ENCODE results near the gene ICA1. TPM values are rescaled to one million over a fixed set of nuclear protein-coding genes. Genes with fewer than 3 reads are reported as not detected.

ICA1 gene
- total and polyA plus RNA-seq, 2 donors (not counting 3 experiments of a cell fraction or from before 2014, with no cell fraction given), result 19.0 to 47.1 TPM

DNA sequence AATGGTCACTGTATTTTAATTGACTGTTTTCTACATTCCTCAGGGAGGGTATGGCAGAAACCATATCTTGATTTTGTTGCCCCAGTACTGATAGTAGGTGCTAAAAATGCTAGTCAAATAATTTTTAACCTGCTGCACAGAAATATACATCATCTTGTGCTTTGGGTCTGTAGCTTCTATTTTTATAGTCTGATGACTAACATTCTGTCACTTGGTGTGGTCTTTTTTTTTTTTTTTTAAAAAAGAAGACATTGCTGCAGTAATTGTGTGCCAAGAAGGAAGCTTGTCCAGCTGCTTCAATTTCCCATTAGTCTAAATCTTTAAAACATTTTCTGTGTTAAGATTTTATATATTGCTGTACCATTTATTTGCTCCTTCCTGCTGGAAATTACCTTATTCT is 83.6 kb downstream of the ICA1 start:
- dilution Hi-C loops (cut with MboI; ENCODE audit: extremely low pct_ligation_motif_present, low sequenced_read_pairs) (no loop called here), intact Hi-C loops (cut with micrococcal nuclease) (no loop called here)
- H3K27me3 ChIP-seq (ENCODE audit: control insufficient read depth in 2 of 2, insufficient read depth in 2 of 2, low read length in 2 of 2), result no peaks in the 10 kb centered on the region
- no peaks in the 10 kb centered on the region for H3K36me3 ChIP-seq (ENCODE audit: control insufficient read depth in 2 of 2, extremely low read depth in 1 of 2, insufficient read depth in 2 of 2, low read length in 2 of 2)
- ChIA-PET POLR2A (interaction anchor here (1.2 kb wide), 1 partner anchor 1079 kb away, joined by 3 read pairs; no protein-coding TSS in a partner anchor), CTCF (interaction anchor here (0.9 to 1.9 kb wide), 6 partner anchors 9 to 583 kb away, joined by 3 to 9 read pairs (median 4); no protein-coding TSS in a partner anchor)
- FAIRE-seq, result no peak
- no peak overlapping the region for H3K4me2 ChIP-seq (ENCODE audit: insufficient read depth, low read length)
- no peaks in the 10 kb centered on the region for H4K20me1 ChIP-seq (replicated peaks; ENCODE audit: control insufficient read depth, extremely low read depth, insufficient read depth, low read length)
- no peaks in the 10 kb centered on the region for H3K9me1 ChIP-seq (replicated peaks; ENCODE audit: control insufficient read depth, extremely low read depth, insufficient read depth, low read length)
- H3K4me1 ChIP-seq (ENCODE audit: control insufficient read depth, extremely low read depth, insufficient read depth, low read length), result peaks cover 14% of the 10 kb centered on the region
- no TSS peak for BruUV-seq (replicated peaks)
- peak; percentile 39 for DNase-seq (ENCODE audit: low read depth, low spot score)
- H3K9ac ChIP-seq (replicated peaks; ENCODE audit: extremely low read depth, insufficient read depth, low read length), result no peak overlapping the region
- no peak overlapping the region for H2AFZ ChIP-seq (ENCODE audit: low read depth, low read length)
- H3K79me2 ChIP-seq (ENCODE audit: control insufficient read depth, insufficient read depth, low read length), result no peaks in the 10 kb centered on the region
- H3K27ac ChIP-seq (ENCODE audit: insufficient read depth, low read depth, low read length), result no peak overlapping the region
- H3K4me3 ChIP-seq (replicated peaks in 1 of 3; ENCODE audit: insufficient read depth in 1 of 3, low read depth in 1 of 3, low read length in 3 of 3), result no peak overlapping the region
- TF ChIP-seq FOS (IDR thresholded peaks at IDR 0.05; ENCODE audit: borderline replicate concordance, insufficient read depth, low read length), result peak; percentile 46
- TF ChIP-seq JUN (IDR thresholded peaks at IDR 0.05; ENCODE audit: borderline replicate concordance, insufficient read depth, insufficient read length, low read depth), result no peak
- H3K9me3 ChIP-seq (replicated peaks; ENCODE audit: control insufficient read depth, insufficient read depth, low read length), result no peaks in the 10 kb centered on the region

DNA sequence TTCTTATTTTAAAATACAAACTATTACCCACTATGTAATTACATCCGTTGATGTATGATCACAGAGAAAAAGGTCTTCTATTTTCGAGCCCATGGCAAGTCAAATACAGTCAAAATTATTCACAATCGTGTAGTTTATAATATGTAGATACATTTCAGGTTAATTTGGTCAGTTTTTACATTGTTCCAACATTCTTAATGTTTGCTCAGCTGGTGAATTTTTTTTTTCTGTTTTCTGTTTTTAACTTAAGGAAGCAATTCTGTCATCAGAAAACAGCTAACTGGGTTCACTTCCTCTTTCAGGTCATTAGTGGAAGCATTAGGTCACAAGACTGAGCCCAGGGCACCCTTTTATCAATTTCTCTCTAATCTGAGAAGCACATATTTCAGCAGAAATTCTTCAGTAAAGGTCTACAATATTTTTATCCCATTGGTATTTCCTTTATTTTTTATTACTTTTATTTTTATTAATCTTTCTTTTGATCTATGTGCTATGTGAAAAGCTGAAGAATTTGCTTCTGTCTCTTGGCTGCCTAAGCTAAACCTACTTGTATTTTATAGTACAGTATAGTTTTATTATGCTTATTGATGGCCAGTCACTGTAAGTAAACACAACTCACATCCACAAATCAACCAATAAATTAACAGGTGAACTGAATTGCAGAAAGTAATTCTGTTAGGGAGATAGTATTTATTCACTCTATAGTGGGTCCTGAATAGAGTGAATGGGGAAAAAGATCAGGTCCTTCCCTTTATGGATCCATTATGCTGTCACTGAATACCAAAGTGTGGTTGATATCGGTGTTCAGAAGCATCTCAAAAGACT is 84.6 kb downstream of the ICA1 start:
- H2AFZ ChIP-seq (ENCODE audit: low read depth, low read length), result no peak overlapping the region
- no peaks in the 10 kb centered on the region for H4K20me1 ChIP-seq (replicated peaks; ENCODE audit: control insufficient read depth, extremely low read depth, insufficient read depth, low read length)
- no peaks in the 10 kb centered on the region for H3K36me3 ChIP-seq (ENCODE audit: control insufficient read depth in 2 of 2, extremely low read depth in 1 of 2, insufficient read depth in 2 of 2, low read length in 2 of 2)
- CTCF ChIA-PET, result interaction anchor here (1.4 to 1.9 kb wide), 3 partner anchors 13 to 582 kb away, joined by 3 to 9 read pairs (median 6); no protein-coding TSS in a partner anchor
- no peak overlapping the region for H3K4me3 ChIP-seq (replicated peaks in 1 of 3; ENCODE audit: insufficient read depth in 1 of 3, low read depth in 1 of 3, low read length in 3 of 3)
- no TSS peak for BruUV-seq (replicated peaks)
- peaks cover 14% of the 10 kb centered on the region for H3K4me1 ChIP-seq (ENCODE audit: control insufficient read depth, extremely low read depth, insufficient read depth, low read length)
- no peak overlapping the region for H3K27ac ChIP-seq (ENCODE audit: insufficient read depth, low read depth, low read length)
- peak; percentile 55 for FAIRE-seq
- H3K9ac ChIP-seq (replicated peaks; ENCODE audit: extremely low read depth, insufficient read depth, low read length), result no peak overlapping the region
- TF ChIP-seq JUN (IDR thresholded peaks at IDR 0.05; ENCODE audit: borderline replicate concordance, insufficient read depth, insufficient read length, low read depth), result peak; percentile 26
- no peak for TF ChIP-seq EZH2 (IDR thresholded peaks at IDR 0.05; ENCODE audit: borderline replicate concordance, low read depth, low read length, severe bottlenecking)
- H3K9me3 ChIP-seq (replicated peaks; ENCODE audit: control insufficient read depth, insufficient read depth, low read length), result no peaks in the 10 kb centered on the region
- intact Hi-C loops (cut with micrococcal nuclease) (no loop called here), dilution Hi-C loops (cut with MboI; ENCODE audit: extremely low pct_ligation_motif_present, low sequenced_read_pairs) (no loop called here)
- no peaks in the 10 kb centered on the region for H3K27me3 ChIP-seq (ENCODE audit: control insufficient read depth in 2 of 2, insufficient read depth in 2 of 2, low read length in 2 of 2)
- POLR2A ChIA-PET, result interaction anchor here (1.2 kb wide), 1 partner anchor 1078 kb away, joined by 3 read pairs; no protein-coding TSS in a partner anchor
- H3K9me1 ChIP-seq (replicated peaks; ENCODE audit: control insufficient read depth, extremely low read depth, insufficient read depth, low read length), result no peaks in the 10 kb centered on the region
- DNase-seq (ENCODE audit: low read depth, low spot score), result peak; percentile 71
- H3K79me2 ChIP-seq (ENCODE audit: control insufficient read depth, insufficient read depth, low read length), result no peaks in the 10 kb centered on the region
- peak overlapping the region; percentile 12 for H3K4me2 ChIP-seq (ENCODE audit: insufficient read depth, low read length)

Data from endothelial cell of umbilical vein (primary cell).